Spleen (tissue), 11 donors: ENCODE measurements around the gene PCYT1A. TPM values are rescaled to one million over a fixed set of nuclear protein-coding genes. Genes with fewer than 3 reads are reported as not detected.
A peak's percentile ranks its signal among the peaks of the same experiment; 100 is the strongest.

Source experiments
- DNase-seq: peaks from one replicate; pipeline ENCODE4 v3.0.0-alpha.2; 2020
- H3K27ac ChIP-seq, 8 donors: fragments of 200-600 bp; sonication (generic) in 7 of 8; 1 replicate in 4 of 8; 2 replicates in 4 of 8; pipeline versions ENCODE4 v1.5.0 to v1.8.0; 2016 to 2021; ENCODE audit warnings: inconsistent platforms in 4 of 8, mild to moderate bottlenecking in 4 of 8, moderate library complexity in 1 of 8
- H3K27me3 ChIP-seq, 7 donors: fragments of 200-600 bp; sonication (generic) in 6 of 7; replicated peaks in 1 of 7; 1 replicate in 4 of 7; 2 replicates in 3 of 7; pipeline versions ENCODE4 v1.5.0 to v1.8.0; 2016 to 2021; ENCODE audit warnings: inconsistent platforms in 3 of 7, mild to moderate bottlenecking in 1 of 7
- H3K36me3 ChIP-seq, 6 donors: fragments of 200-600 bp; sonication (generic) in 5 of 6; 1 replicate in 4 of 6; 2 replicates in 2 of 6; pipeline versions ENCODE4 v1.5.0 to v1.8.0; 2016 to 2021; ENCODE audit warnings: inconsistent platforms in 2 of 6
- H3K4me1 ChIP-seq, 6 donors: fragments of 200-600 bp; sonication (generic) in 5 of 6; 1 replicate in 3 of 6; 2 replicates in 3 of 6; pipeline versions ENCODE4 v1.5.0 to v1.8.0; 2016 to 2021; ENCODE audit warnings: inconsistent platforms in 3 of 6
- H3K4me3 ChIP-seq, 8 donors: fragments of 200-600 bp; sonication (generic) in 7 of 8; 1 replicate in 4 of 8; 2 replicates in 4 of 8; pipeline versions ENCODE4 v1.5.0 to v1.8.0; 2016 to 2021; ENCODE audit warnings: inconsistent platforms in 4 of 8, mild to moderate bottlenecking in 4 of 8, moderate library complexity in 2 of 8
- H3K9me3 ChIP-seq, 8 donors: fragments of 200-600 bp; sonication (generic) in 7 of 8; 1 replicate in 4 of 8; 2 replicates in 4 of 8; pipeline versions ENCODE4 v1.5.0 to v1.8.0; 2016 to 2021; ENCODE audit warnings: inconsistent platforms in 4 of 8
- POLR2A ChIP-seq, 3 donors: fragments of 450-650 bp; IDR thresholded peaks; one replicate each; pipeline ENCODE4 v1.5.1; 2017; ENCODE audit warnings: antibody characterized with exemption in 3 of 3, mild to moderate bottlenecking in 1 of 3
- POLR2AphosphoS5 ChIP-seq, 3 donors: sonication (generic); formaldehyde crosslinking; IDR thresholded peaks; one replicate each; pipeline ENCODE4 v1.5.1; 2017; ENCODE audit warnings: antibody characterized with exemption in 3 of 3
- WGBS, 5 donors: extraction: QIAGEN DNeasy Blood & Tissue Kit in 3 of 5; methylation state at CpG; one replicate each; pipeline versions ENCODE4 v1.1.5 to v1.1.7; 2013 to 2018; 5-methylcytosine and 5-hydroxymethylcytosine counted together
- intact Hi-C: fragments of 100-400 bp; cut with DNase I; formaldehyde crosslinking; loops from one replicate; pipeline ENCODE4 v1.15.0; 2023; ENCODE audit warnings: low total_unique reads
- polyA plus RNA-seq, 3 donors: library from polyadenylated mRNA; stranded (reverse); fragments of 200-250 nt; gene quantifications; one replicate each; pipeline ENCODE4 v1.2.1, GENCODE V29; 2013
- total RNA-seq, 7 donors: library from RNA; depleted of rRNA in 3 of 7; stranded (reverse); fragments of >200 nt in 3 of 7; fragmentation: NEBNext Ultra II Directional in 4 of 7; extraction: Animal tissue kit (Norgen Biotek cat#: 25700) in 4 of 7; gene quantifications; one replicate each; pipeline versions ENCODE4 v1.1.0 to v1.2.1, GENCODE V29; 2016 to 2021
- TF ChIP-seq, protein P1 (sequence below), 11 experiments: fragments of 200-600 bp in 7 of 11; fragments of 450-650 bp in 4 of 11; sonication (generic) in 4 of 11; IDR thresholded peaks in 8 of 11; conservative IDR thresholded peaks in 3 of 11; 1 replicate in 7 of 11; 2 replicates in 4 of 11; pipeline versions ENCODE4 v1.4.0 to v1.8.0; 2016 to 2021; ENCODE audit warnings: antibody characterized with exemption in 11 of 11, inconsistent platforms in 4 of 11, mild to moderate bottlenecking in 1 of 11
- donor health status: healthy with polysubstance abuse.
- donor health status: DM: no; HTN: no; CAD: no; lungs with moderate emphysema.
- donor health status: DM: no; HTN: no; CAD: no.
- donor health status: Bipolar disorder and iron deficiency.
- donor health status: healthy.
- donor health status: DM: no; HTN: no; CAD: no.
- donor health status: DM: yes; HTN: yes; CAD: no.

Gene PCYT1A
- total and polyA plus RNA-seq, 10 donors: 10.6 to 128 (median 90.3) TPM

DNA sequence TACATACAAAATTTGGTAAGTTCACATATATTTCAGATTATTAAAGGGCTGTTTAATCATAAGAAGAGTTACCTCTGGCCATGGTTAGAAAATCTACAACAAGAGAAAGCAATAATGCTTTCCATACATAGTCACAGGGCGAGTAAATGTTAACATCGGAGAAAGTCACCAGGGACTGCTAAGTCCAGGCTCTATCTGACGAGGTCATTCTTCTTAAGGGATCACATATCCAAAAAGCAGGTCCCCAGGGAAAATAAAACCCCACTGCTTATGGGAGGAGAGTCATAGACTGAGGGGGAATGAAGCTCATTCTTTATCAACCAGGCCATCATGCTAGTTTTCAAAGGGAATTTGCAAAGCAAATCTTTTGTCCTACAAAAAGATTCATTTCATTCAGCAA, 3.1 kb downstream of the PCYT1A start:
- no peaks in the 10 kb centered on the region for H3K27me3 ChIP-seq
- TF ChIP-seq POLR2A (IDR thresholded peaks at IDR 0.05) (no peak), POLR2AphosphoS5 (IDR thresholded peaks at IDR 0.05) (no peak)
- TF ChIP-seq, protein P1, sequence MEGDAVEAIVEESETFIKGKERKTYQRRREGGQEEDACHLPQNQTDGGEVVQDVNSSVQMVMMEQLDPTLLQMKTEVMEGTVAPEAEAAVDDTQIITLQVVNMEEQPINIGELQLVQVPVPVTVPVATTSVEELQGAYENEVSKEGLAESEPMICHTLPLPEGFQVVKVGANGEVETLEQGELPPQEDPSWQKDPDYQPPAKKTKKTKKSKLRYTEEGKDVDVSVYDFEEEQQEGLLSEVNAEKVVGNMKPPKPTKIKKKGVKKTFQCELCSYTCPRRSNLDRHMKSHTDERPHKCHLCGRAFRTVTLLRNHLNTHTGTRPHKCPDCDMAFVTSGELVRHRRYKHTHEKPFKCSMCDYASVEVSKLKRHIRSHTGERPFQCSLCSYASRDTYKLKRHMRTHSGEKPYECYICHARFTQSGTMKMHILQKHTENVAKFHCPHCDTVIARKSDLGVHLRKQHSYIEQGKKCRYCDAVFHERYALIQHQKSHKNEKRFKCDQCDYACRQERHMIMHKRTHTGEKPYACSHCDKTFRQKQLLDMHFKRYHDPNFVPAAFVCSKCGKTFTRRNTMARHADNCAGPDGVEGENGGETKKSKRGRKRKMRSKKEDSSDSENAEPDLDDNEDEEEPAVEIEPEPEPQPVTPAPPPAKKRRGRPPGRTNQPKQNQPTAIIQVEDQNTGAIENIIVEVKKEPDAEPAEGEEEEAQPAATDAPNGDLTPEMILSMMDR (IDR thresholded peaks at IDR 0.05 in 8 of 11, conservative IDR thresholded peaks at IDR 0.05 in 3 of 11): no peak
- no peaks in the 10 kb centered on the region for H3K9me3 ChIP-seq
- H3K36me3 ChIP-seq: peaks cover 0 to 15% (median 0%) of the 10 kb centered on the region in 6 donors
- WGBS, 5 donors: 28 to 92% (median 53%) methylated on average over 3 of the region's 3 CpGs
- intact Hi-C loops: no loop called here
- peaks cover 27 to 86% (median 65%) of the 10 kb centered on the region in 6 donors for H3K4me1 ChIP-seq
- H3K27ac ChIP-seq: peak overlapping the region in 3 of 8 donors; percentile 8 to 98 (median 96)
- H3K4me3 ChIP-seq: no peak overlapping the region
- no peak for DNase-seq

DNA sequence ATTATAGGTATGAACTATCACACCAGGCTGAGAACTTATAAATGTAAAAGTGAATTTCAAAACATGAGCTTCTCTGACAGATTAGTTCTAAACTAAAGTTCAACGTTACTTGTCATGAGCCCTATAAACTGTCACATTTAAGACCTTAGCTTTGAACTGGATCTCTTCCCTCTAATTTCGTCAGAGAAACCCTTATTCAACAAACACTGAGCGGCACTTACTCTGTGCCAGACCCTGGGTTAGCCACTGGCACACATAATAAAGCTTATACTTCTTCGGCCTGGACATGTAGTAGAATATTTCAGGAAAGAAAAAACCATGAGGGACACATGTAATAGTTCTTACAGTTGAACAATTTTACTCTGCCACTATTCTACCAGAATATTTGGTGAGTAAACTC, 5.6 kb downstream of the PCYT1A start:
- no peak for TF ChIP-seq POLR2A (IDR thresholded peaks at IDR 0.05)
- TF ChIP-seq, protein P1 (IDR thresholded peaks at IDR 0.05 in 8 of 11, conservative IDR thresholded peaks at IDR 0.05 in 3 of 11): no peak
- TF ChIP-seq POLR2AphosphoS5 (IDR thresholded peaks at IDR 0.05): no peak
- Histone ChIP-seq H3K4me1 (peaks cover 35 to 97% (median 67%) of the 10 kb centered on the region in 6 donors), H3K27me3 (no peaks in the 10 kb centered on the region), H3K4me3 (no peak overlapping the region), H3K27ac (peak overlapping the region in 2 of 8 donors; percentile 18 to 41), H3K9me3 (no peaks in the 10 kb centered on the region), H3K36me3 (peaks cover 0 to 19% (median 0%) of the 10 kb centered on the region in 6 donors)
- DNase-seq: no peak
- 86 to 94% (median 89%) methylated on average over 4 of the region's 4 CpGs for WGBS, 5 donors
- intact Hi-C loops: no loop called here

DNA sequence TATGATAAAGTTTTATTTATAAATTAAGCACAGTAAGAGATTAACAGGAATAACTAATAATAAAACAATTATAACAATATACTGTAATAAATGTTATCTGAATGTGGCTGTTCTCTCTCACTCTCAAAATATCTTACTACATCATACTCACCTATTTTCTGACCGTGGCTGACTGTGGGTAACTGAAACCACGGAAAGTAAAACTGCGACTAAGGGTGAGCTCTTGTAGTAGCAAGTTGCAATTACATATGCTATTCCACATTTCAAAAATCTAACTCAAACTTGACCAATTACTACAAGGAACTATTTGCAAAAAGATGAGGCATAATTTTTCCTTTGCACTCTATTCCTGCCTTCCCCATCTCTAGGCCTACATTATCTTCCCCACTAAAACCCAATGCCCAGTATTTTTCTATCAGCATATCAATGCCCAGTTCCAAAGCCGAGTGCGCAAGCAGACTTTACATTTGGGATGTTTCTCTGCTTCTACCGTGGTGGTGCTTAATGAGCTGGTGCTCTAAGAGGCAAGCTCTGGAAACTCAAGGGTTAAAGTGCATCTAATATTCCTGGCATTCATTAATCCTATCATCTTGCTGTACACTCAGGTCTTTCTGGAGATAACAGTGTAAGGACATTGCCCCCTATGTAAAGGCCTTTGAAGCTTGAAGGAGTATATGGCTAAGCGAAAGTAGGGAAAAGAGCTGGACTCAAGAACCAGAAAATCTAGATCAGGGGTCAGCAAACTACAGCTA, 6.7 kb downstream of the PCYT1A start:
- Histone ChIP-seq H3K4me1 (peaks cover 28 to 86% (median 56%) of the 10 kb centered on the region in 6 donors), H3K36me3 (peaks cover 0 to 24% (median 0%) of the 10 kb centered on the region in 6 donors), H3K4me3 (no peak overlapping the region), H3K27ac (peak overlapping the region in 2 of 8 donors; percentile 18 to 41), H3K9me3 (no peaks in the 10 kb centered on the region), H3K27me3 (no peaks in the 10 kb centered on the region)
- intact Hi-C loops: no loop called here
- WGBS, 5 donors: 67 to 78% (median 71%) methylated on average over 7 of the region's 7 CpGs
- TF ChIP-seq POLR2A (IDR thresholded peaks at IDR 0.05) (no peak), POLR2AphosphoS5 (IDR thresholded peaks at IDR 0.05) (no peak)
- TF ChIP-seq, protein P1 (IDR thresholded peaks at IDR 0.05 in 8 of 11, conservative IDR thresholded peaks at IDR 0.05 in 3 of 11): no peak
- DNase-seq: no peak

DNA sequence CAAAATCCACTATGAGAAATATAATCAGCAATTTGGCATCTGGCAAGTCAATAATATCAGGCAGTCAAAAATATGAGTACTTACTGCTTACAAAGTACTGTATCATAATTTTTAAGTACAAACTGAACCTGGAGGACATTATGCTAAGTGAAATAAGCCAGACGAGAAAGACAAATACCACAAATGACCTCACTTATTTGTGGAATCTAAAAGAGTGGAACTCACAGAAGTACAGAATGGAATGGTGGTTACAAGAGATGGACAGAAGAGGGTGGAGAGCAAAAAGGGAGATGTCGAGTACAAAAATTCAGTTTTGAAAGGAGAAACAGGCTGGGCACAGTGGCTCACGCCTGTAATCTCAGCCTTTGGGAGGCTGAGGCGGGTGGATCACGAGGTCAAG, 12.4 kb downstream of the PCYT1A start:
- intact Hi-C loops: no loop called here
- no peaks in the 10 kb centered on the region for H3K27me3 ChIP-seq
- peaks cover 0 to 38% (median 11%) of the 10 kb centered on the region in 6 donors for H3K36me3 ChIP-seq
- WGBS, 5 donors: 91 to 95% (median 94%) methylated on average over 4 to 5 of the region's 5 CpGs
- no peak overlapping the region for H3K4me3 ChIP-seq
- no peak for DNase-seq
- peak overlapping the region; percentile 58 to 79 (median 70) for H3K27ac ChIP-seq
- TF ChIP-seq, protein P1 (IDR thresholded peaks at IDR 0.05 in 8 of 11, conservative IDR thresholded peaks at IDR 0.05 in 3 of 11): no peak
- TF ChIP-seq POLR2A (IDR thresholded peaks at IDR 0.05) (no peak), POLR2AphosphoS5 (IDR thresholded peaks at IDR 0.05) (no peak)
- H3K4me1 ChIP-seq: peaks cover 2 to 64% (median 28%) of the 10 kb centered on the region in 6 donors
- no peaks in the 10 kb centered on the region for H3K9me3 ChIP-seq
